GM12874 (cell line): ENCODE measurements around the gene VWF.

Source experiments
- TF ChIP-seq, protein P1 (sequence below): IDR thresholded peaks from 2 replicates; pipeline ENCODE4 v1.5.1; 2011; ENCODE audit warnings: low read depth, mild to moderate bottlenecking, control low read depth, low read length, moderate library complexity; ENCODE audit not compliant: insufficient read depth

VWF gene

DNA sequence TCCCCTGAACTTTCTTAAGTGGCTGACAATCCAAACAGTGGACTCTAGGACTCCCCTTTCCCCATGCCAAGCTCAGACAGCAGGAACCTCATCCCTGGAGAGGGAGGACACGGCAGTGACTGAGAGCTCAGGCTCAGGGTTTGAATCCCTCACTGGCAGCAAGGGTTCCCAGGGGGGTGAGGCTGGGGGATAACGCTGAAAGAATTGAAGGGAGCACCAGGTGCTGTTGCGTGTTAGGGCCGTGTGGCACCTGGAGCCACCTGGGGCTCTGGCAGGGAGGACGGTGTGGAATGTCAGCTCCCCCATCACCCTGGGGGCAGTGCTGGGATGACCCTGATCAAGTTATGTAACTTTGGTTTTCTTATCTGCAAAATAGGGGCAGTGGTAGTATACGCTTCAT lies 219.5 kb downstream of the VWF start:
- TF ChIP-seq, protein P1, sequence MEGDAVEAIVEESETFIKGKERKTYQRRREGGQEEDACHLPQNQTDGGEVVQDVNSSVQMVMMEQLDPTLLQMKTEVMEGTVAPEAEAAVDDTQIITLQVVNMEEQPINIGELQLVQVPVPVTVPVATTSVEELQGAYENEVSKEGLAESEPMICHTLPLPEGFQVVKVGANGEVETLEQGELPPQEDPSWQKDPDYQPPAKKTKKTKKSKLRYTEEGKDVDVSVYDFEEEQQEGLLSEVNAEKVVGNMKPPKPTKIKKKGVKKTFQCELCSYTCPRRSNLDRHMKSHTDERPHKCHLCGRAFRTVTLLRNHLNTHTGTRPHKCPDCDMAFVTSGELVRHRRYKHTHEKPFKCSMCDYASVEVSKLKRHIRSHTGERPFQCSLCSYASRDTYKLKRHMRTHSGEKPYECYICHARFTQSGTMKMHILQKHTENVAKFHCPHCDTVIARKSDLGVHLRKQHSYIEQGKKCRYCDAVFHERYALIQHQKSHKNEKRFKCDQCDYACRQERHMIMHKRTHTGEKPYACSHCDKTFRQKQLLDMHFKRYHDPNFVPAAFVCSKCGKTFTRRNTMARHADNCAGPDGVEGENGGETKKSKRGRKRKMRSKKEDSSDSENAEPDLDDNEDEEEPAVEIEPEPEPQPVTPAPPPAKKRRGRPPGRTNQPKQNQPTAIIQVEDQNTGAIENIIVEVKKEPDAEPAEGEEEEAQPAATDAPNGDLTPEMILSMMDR, result no peak

DNA sequence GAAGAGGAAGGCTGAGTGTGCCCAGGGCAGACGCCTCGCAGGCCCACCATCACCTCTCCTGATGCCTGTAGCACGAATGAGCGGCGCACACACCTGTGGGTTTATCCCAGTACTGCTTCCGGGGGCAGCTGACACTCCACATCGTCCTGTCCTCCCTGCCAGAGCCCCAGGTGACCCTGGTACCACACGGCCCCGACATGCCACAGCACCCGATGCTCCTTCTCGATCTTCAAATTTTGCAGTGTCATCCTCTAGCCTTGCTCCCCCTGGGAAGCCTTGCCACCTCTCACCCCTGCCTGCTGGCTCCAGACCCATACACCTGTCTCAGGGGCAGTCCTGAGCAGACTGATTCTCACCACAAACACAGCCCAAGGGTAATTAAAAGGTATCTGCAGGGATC lies 220.0 kb downstream of the VWF start:
- TF ChIP-seq, protein P1, result no peak

DNA sequence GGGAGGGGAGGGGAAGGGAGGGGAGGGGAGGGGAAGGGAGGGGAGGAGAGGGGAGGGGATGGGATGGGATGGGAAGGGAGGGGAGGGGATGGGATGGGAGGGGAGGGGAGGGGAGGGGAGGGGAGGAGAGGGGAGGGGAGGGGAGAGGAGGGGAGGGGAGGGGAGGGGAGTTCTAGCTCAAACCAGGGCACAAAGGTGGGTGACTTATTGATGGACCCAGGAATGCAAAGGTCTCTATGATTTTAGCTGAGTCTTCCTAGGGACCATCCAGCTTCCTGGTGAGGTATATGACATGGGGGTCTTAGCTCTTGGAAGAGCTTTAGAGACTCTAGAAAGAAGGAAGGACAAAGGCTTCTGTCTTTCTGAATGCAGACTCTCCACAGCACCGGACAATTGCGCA lies 221.7 kb downstream of the VWF start:
- TF ChIP-seq, protein P1, result no peak

- TF ChIP-seq, protein P1, result no peak
Observed at GRCh38 chr12:5901416-5901815, 223.1 kb downstream of the VWF start.

- TF ChIP-seq, protein P1, result no peak
Observed at GRCh38 chr12:5900533-5901205, 223.8 kb downstream of the VWF start.

- TF ChIP-seq, protein P1, result no peak
Observed at GRCh38 chr12:5900076-5900475, 224.4 kb downstream of the VWF start.

DNA sequence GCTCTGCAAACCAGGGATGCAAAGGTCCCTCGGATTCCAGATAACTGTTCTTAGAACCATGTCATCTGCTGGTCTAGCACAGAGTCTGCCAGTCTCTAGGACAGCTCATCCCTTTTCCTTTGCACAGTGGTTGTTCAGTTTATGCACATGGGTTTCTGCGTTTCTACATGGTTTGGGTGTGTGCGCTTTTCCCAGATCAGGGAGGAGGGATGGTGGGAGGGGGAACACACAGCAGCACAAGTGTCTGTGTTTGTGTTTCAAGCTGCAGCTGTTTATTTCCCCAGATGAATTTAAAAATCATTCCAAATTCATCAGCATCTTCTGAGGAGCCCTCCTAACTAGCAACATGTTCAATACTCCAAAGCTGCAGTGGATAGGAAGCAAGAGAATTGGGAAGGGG lies 224.8 kb downstream of the VWF start:
- TF ChIP-seq, protein P1, result no peak

DNA sequence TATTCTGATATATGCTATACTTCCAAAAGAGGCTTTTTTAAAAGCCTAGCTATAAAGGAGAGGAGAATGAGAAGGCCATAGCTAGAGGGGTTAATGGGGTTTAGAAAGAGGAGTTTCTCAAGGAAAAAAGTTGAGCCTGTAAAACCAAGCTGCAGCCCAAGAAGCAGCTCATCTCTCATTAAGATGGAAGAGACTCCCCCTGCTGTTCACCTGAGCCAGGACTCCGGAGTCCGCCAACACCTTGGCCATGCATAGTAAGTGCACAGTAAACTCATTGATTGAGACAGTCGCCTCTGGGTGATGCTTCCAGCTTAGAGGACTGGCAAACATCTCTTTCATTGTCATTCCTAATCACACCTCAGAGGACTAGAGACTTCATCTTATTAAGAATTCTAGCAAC lies 225.6 kb downstream of the VWF start:
- TF ChIP-seq, protein P1, result no peak
